Activated B cell treated with CpG ODN at 0.5 μM for 24 hours (primary cell): ENCODE data around the gene MGST1. TPM values are rescaled to one million over a fixed set of nuclear protein-coding genes. Genes with fewer than 3 reads are reported as not detected.

Experiments
- ATAC-seq: fragments of 200-7000 bp; cut with Tn5 transposase; one replicate; pipeline ENCODE4 v1.10.0; 2021; ENCODE audit warnings: low read depth, mild to moderate bottlenecking, moderate library complexity
- CTCF ChIA-PET: fragments of 350-600 bp; sonication (Branson Sonifier 250); formaldehyde crosslinking; loops from one replicate; lab custom pipeline; 2021; ENCODE audit warnings: antibody characterized with exemption; lab: Charles Lee
- POLR2A ChIA-PET: fragments of 350-600 bp; sonication (Branson Sonifier 250); formaldehyde crosslinking; loops from one replicate; lab custom pipeline; 2021; ENCODE audit warnings: antibody characterized with exemption; lab: Charles Lee
- DNase-seq: peaks from one replicate; pipeline ENCODE4 v3.0.0; 2022
- H3K27ac Mint-ChIP-seq: one replicate; pipeline ENCODE4 v1.8.0; 2020; ENCODE audit warnings: mixed read lengths
- H3K27me3 Mint-ChIP-seq: one replicate; pipeline ENCODE4 v1.8.0; 2021; ENCODE audit warnings: mixed read lengths
- H3K36me3 Mint-ChIP-seq: one replicate; pipeline ENCODE4 v1.8.0; 2021; ENCODE audit warnings: low read depth, mixed read lengths
- H3K4me1 Mint-ChIP-seq: one replicate; pipeline ENCODE4 v1.8.0; 2021; ENCODE audit warnings: mixed read lengths
- H3K4me3 Mint-ChIP-seq: one replicate; pipeline ENCODE4 v1.8.0; 2020; ENCODE audit warnings: mild to moderate bottlenecking, mixed read lengths
- H3K9me3 Mint-ChIP-seq: one replicate; pipeline ENCODE4 v1.8.0; 2020; ENCODE audit warnings: mixed read lengths
- CTCF ChIP-seq: fragments of 200-600 bp; IDR thresholded peaks from one replicate; pipeline ENCODE4 v1.8.0; 2022; ENCODE audit warnings: antibody characterized with exemption, mild to moderate bottlenecking
- intact Hi-C: fragments of 100-400 bp; cut with micrococcal nuclease; formaldehyde crosslinking; loops from one replicate; pipeline ENCODE4 v1.15.1; 2024
- total RNA-seq: library from RNA; stranded (reverse); gene quantifications from 2 replicates; pipeline ENCODE4 v1.2.3, GENCODE V29; 2022

Gene MGST1
- total RNA-seq, 1 donor from 2014 or later = not detected

GRCh38 chr12:16384732-16385131, 37.3 kb downstream of the MGST1 start:
- no peak overlapping the region for H3K27ac Mint-ChIP-seq
- H3K9me3 Mint-ChIP-seq = no peaks in the 10 kb centered on the region
- H3K36me3 Mint-ChIP-seq = no peaks in the 10 kb centered on the region
- no peak overlapping the region for H3K4me3 Mint-ChIP-seq
- DNase-seq (no peak), ATAC-seq (no peak)
- intact Hi-C loops = no loop called here
- no peaks in the 10 kb centered on the region for H3K4me1 Mint-ChIP-seq
- H3K27me3 Mint-ChIP-seq = no peaks in the 10 kb centered on the region
- ChIA-PET POLR2A (no interaction called here), CTCF (no interaction called here)
- TF ChIP-seq CTCF = no peak

DNA sequence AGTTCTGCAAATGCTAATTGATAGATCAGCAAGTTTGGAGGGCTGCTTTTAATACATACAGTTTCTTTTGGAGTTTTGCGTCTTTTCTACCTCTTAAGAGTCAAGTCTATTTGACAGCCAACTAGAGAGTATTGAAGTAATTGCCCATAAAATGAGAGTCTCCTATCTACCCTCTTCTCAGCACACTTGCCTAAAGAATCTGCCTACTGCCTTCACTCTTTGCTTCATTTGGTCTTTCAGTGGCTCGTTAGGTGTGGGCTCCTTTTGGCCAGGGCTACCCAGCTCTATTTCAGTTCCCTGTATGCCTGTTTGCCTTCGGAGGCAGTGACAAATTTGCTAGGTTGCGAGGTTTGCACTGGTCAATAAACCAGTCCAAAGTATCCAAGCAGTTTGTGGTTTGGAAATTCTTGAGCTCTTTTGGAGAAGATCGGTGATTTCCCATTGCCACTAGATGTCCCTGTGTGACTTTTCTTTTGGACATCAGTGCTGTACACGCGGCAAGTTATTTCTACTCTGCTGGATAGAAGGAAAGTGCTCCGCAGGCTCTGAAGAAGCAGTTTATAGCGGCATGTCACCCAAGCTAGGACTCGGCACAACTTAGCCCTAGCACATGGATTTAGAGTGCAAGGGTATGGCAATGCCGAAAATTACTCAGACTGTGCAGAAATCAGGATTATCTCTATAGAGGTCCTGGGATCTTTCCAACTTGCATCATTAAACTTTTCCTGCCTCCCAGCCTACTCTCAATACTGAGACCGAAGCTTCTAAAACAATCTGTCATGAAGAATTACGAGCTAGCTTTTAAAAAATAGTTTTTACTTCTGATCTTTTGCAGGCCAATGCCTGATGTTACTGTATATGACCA, 38.6 kb downstream of the MGST1 start:
- ChIA-PET POLR2A (no interaction called here), CTCF (no interaction called here)
- no peaks in the 10 kb centered on the region for H3K36me3 Mint-ChIP-seq
- H3K4me3 Mint-ChIP-seq = no peak overlapping the region
- DNase-seq (no peak), ATAC-seq (no peak)
- intact Hi-C loops = no loop called here
- H3K9me3 Mint-ChIP-seq = no peaks in the 10 kb centered on the region
- H3K27ac Mint-ChIP-seq = no peak overlapping the region
- no peaks in the 10 kb centered on the region for H3K27me3 Mint-ChIP-seq
- TF ChIP-seq CTCF = no peak
- H3K4me1 Mint-ChIP-seq = no peaks in the 10 kb centered on the region

DNA sequence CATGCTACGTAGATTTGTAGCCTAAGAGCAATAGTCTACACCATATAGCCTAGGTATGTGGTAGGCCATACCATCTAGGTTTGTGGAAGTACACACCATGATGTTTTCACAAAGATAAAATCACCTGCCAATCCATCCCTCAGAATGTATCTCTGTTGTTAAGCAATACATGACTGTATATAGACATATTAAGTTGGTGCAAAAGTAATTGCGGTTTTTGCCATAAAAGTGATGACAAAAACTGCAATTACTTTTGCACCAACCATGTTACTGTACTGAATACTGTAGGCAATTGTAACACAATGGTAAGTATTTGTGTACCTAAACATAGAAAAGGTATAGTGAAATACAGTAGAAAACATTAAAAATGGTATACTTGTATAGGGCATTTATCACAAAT, 40.5 kb downstream of the MGST1 start:
- intact Hi-C loops = no loop called here
- CTCF ChIA-PET = no interaction called here
- no peaks in the 10 kb centered on the region for H3K9me3 Mint-ChIP-seq
- H3K4me1 Mint-ChIP-seq = no peaks in the 10 kb centered on the region
- DNase-seq (no peak), ATAC-seq (no peak)
- H3K27ac Mint-ChIP-seq = no peak overlapping the region
- no peak for TF ChIP-seq CTCF
- no peaks in the 10 kb centered on the region for H3K36me3 Mint-ChIP-seq
- no peaks in the 10 kb centered on the region for H3K27me3 Mint-ChIP-seq
- H3K4me3 Mint-ChIP-seq = no peak overlapping the region
- POLR2A ChIA-PET = no interaction called here

GRCh38 chr12:16389594-16389993, 42.1 kb downstream of the MGST1 start:
- no peak for DNase-seq

More at GRCh38 chr12:16389594-16389993, 42.1 kb downstream of the MGST1 start:
- CTCF ChIA-PET = no interaction called here
- Mint-ChIP-seq H3K4me3 (no peak overlapping the region), H3K27me3 (no peaks in the 10 kb centered on the region), H3K36me3 (no peaks in the 10 kb centered on the region), H3K4me1 (no peaks in the 10 kb centered on the region), H3K9me3 (no peaks in the 10 kb centered on the region), H3K27ac (no peak overlapping the region)
- intact Hi-C loops = no loop called here
- no peak for ATAC-seq
- POLR2A ChIA-PET = no interaction called here
- TF ChIP-seq CTCF = no peak
